HG03457 (cell line): ENCODE measurements around the gene SGPL1.
"Not testable (repeated sequence)": the region's sequence is repeated elsewhere in the genome, so short reads cannot be mapped to it uniquely, and the experiment has no call there.

ENCODE experiments used
- ATAC-seq: cut with Tn5 transposase; IDR thresholded peaks from one replicate; pipeline ENCODE4 v1.9.1; 2021; ENCODE audit warnings: moderate number of reproducible peaks; ENCODE audit not compliant: unreplicated experiment

The SGPL1 gene

GRCh38 chr10:70917635-70918034 is 101.9 kb downstream of the SGPL1 start:
- no peak for ATAC-seq

GRCh38 chr10:70918851-70919530 is 103.2 kb downstream of the SGPL1 start:
- ATAC-seq: no peak

GRCh38 chr10:70919906-70920305 is 104.2 kb downstream of the SGPL1 start:
- not testable (repeated sequence) for ATAC-seq

GRCh38 chr10:70920519-70920918 is 104.8 kb downstream of the SGPL1 start:
- no peak for ATAC-seq

GRCh38 chr10:70921285-70921684 is 105.5 kb downstream of the SGPL1 start:
- no peak for ATAC-seq

GRCh38 chr10:70923696-70924095 is 107.9 kb downstream of the SGPL1 start:
- no peak for ATAC-seq

GRCh38 chr10:70925377-70926225 is 109.9 kb downstream of the SGPL1 start:
- ATAC-seq: no peak

GRCh38 chr10:70926226-70927000 is 110.7 kb downstream of the SGPL1 start:
- ATAC-seq: no peak

- ATAC-seq: no peak
Measured at GRCh38 chr10:70927189-70927943, 111.6 kb downstream of the SGPL1 start.

- ATAC-seq: no peak
Measured at GRCh38 chr10:70928140-70928539, 112.4 kb downstream of the SGPL1 start.

- no peak for ATAC-seq
Measured at GRCh38 chr10:70930263-70931000, 114.7 kb downstream of the SGPL1 start.
